K562 (cell line): ENCODE data around the gene TACR2. TPM values are rescaled to one million over a fixed set of nuclear protein-coding genes. Genes with fewer than 3 reads are reported as not detected.

Source experiments
- ATAC-seq: fragments of 200-7000 bp; cut with Tn5 transposase; 3 replicates; pipeline ENCODE4 v1.9.1; 2020; ENCODE audit warnings: moderate library complexity
- BruUV-seq: library from RNA; stranded (reverse); fragments of 400-500 nt; replicated peaks from 2 replicates; lab custom pipeline; 2021; lab: Mats Ljungman, UMichigan
- CTCF ChIA-PET: fragments of 300-600 bp; formaldehyde crosslinking; extraction: SDS; loops from one replicate; lab custom pipeline; 2021; ENCODE audit warnings: low intra/inter-chr PET ratio; lab: Yijun Ruan, JAX
- POLR2A ChIA-PET: fragments of 300-600, 350-650 bp; sonication (Branson Sonifier 250); formaldehyde crosslinking; extraction: SDS; loops from one replicate; lab custom pipeline; 2021; ENCODE audit warnings: antibody characterized with exemption, inconsistent platforms; lab: Yijun Ruan, JAX
- DNase-seq, 4 experiments: peaks; one replicate each; pipeline versions ENCODE4 v3.0.0 to v3.0.0-alpha.2; 2011 to 2018; ENCODE audit warnings: low spot score in 3 of 4, mixed read lengths in 3 of 4; ENCODE audit errors: extremely low read depth in 1 of 4
- FAIRE-seq: peaks from 2 replicates; lab custom pipeline; 2011; peaks lifted over from hg19 to GRCh38; lab: Jason Lieb, UNC
- H2AFZ ChIP-seq: 2 replicates; pipeline ENCODE4 v1.6.0; 2011; ENCODE audit warnings: low read depth, low read length, control low read depth, inconsistent platforms
- H3K27ac ChIP-seq: fragments of 200-600 bp; 3 replicates; pipeline ENCODE4 v1.8.0; 2011; ENCODE audit warnings: low read depth, mild to moderate bottlenecking, control low read depth, inconsistent platforms, low read length, moderate library complexity, mixed read lengths; ENCODE audit errors: extremely low read depth
- H3K27me3 ChIP-seq, 2 experiments: fragments of 300-600 bp in 1 of 2; 2 replicates in 1 of 2; 3 replicates in 1 of 2; pipeline versions ENCODE4 v1.6.0 to v1.8.0; 2011; ENCODE audit warnings: inconsistent platforms in 2 of 2, low read length in 2 of 2, mild to moderate bottlenecking in 1 of 2, mixed read lengths in 1 of 2, moderate library complexity in 1 of 2; ENCODE audit not compliant: control insufficient read depth in 2 of 2, insufficient read depth in 2 of 2
- H3K36me3 ChIP-seq: fragments of 300-600 bp; 3 replicates; pipeline ENCODE4 v1.8.0; 2011; ENCODE audit warnings: mild to moderate bottlenecking, low read length, inconsistent platforms; ENCODE audit not compliant: control insufficient read depth, insufficient read depth
- H3K4me1 ChIP-seq, 2 experiments: fragments of 200-600 bp in 1 of 2; replicated peaks in 1 of 2; 2 replicates in 1 of 2; 3 replicates in 1 of 2; pipeline versions ENCODE4 v1.5.1 to v1.8.0; 2011; ENCODE audit warnings: inconsistent platforms in 2 of 2, low read length in 2 of 2, mild to moderate bottlenecking in 1 of 2, mixed read lengths in 1 of 2, moderate library complexity in 1 of 2; ENCODE audit not compliant: control insufficient read depth in 2 of 2, insufficient read depth in 2 of 2
- H3K4me2 ChIP-seq: 2 replicates; pipeline ENCODE4 v1.6.1; 2011; ENCODE audit warnings: low read length, control low read depth, inconsistent platforms, mixed read lengths; ENCODE audit not compliant: insufficient read depth
- H3K4me3 ChIP-seq: fragments of 200-600 bp; sonication (generic), shearing (Covaris generic); 2 replicates; pipeline ENCODE4 v1.5.1; 2016; ENCODE audit warnings: control low read depth, inconsistent platforms
- H3K79me2 ChIP-seq: fragments of 200-600 bp; 3 replicates; pipeline ENCODE4 v1.8.0; 2011; ENCODE audit warnings: low read length, inconsistent platforms; ENCODE audit not compliant: control insufficient read depth, insufficient read depth
- H3K9ac ChIP-seq, 2 experiments: 2 replicates each; pipeline versions ENCODE4 v1.6.0 to v1.6.1; 2011; ENCODE audit warnings: low read depth in 2 of 2, low read length in 2 of 2, control low read depth in 1 of 2, inconsistent platforms in 1 of 2, mild to moderate bottlenecking in 1 of 2, mixed read lengths in 1 of 2; ENCODE audit not compliant: insufficient read depth in 1 of 2
- H3K9me1 ChIP-seq: one replicate; pipeline ENCODE4 v1.6.0; 2011; ENCODE audit warnings: inconsistent platforms, mild to moderate bottlenecking, low read length, moderate library complexity; ENCODE audit not compliant: control insufficient read depth, insufficient read depth
- H3K9me3 ChIP-seq: replicated peaks from 2 replicates; pipeline ENCODE4 v1.5.1; 2011; ENCODE audit warnings: low read depth, low read length, inconsistent platforms; ENCODE audit not compliant: control insufficient read depth, insufficient read depth
- H4K20me1 ChIP-seq: replicated peaks from 2 replicates; pipeline ENCODE4 v1.6.1; 2011; ENCODE audit warnings: low read length, inconsistent platforms, mixed read lengths; ENCODE audit not compliant: control insufficient read depth, insufficient read depth
- EP300 ChIP-seq: IDR thresholded peaks from 2 replicates; pipeline ENCODE4 v1.6.1; 2012; ENCODE audit warnings: low read length, improper control_type of control experiment
- GATAD2A ChIP-seq: fragments of 450-650 bp; IDR thresholded peaks from 2 replicates; pipeline ENCODE4 v1.6.1; 2017
- LCOR ChIP-seq: sonication (generic); formaldehyde crosslinking; IDR thresholded peaks from 2 replicates; pipeline ENCODE4 v1.8.0; 2022; ENCODE audit warnings: mild to moderate bottlenecking, missing genetic modification reagents
- MAZ ChIP-seq, 2 experiments: fragments of 450-650 bp in 1 of 2; sonication (generic) in 1 of 2; formaldehyde crosslinking; IDR thresholded peaks in 1 of 2; conservative IDR thresholded peaks in 1 of 2; 2 replicates each; pipeline versions ENCODE4 v1.4.0 to v1.5.0; 2020; ENCODE audit warnings: mild to moderate bottlenecking in 1 of 2, missing genetic modification reagents in 1 of 2
- POLR2AphosphoS2 ChIP-seq: IDR thresholded peaks from 2 replicates; pipeline ENCODE4 v1.6.1; 2012; ENCODE audit warnings: low read length, improper control_type of control experiment
- POLR3A ChIP-seq: IDR thresholded peaks from 2 replicates; pipeline ENCODE4 v1.6.1; 2011; ENCODE audit warnings: borderline replicate concordance, mild to moderate bottlenecking, moderate library complexity; ENCODE audit not compliant: insufficient read length, insufficient read depth; ENCODE audit errors: extremely low read depth
- PTTG1 ChIP-seq: fragments of 450-650 bp; IDR thresholded peaks from 2 replicates; pipeline ENCODE4 v1.6.1; 2016; ENCODE audit warnings: low read depth, mild to moderate bottlenecking, missing genetic modification characterization, missing compliant biosample characterization
- RUNX1 ChIP-seq: sonication (generic); IDR thresholded peaks from 2 replicates; pipeline ENCODE4 v1.6.1; 2016; ENCODE audit warnings: antibody characterized with exemption, low read depth
- SIN3A ChIP-seq, 2 experiments: fragments of 150-350 bp in 1 of 2; IDR thresholded peaks; 2 replicates each; pipeline ENCODE4 v1.6.1; 2011 to 2016; ENCODE audit warnings: borderline replicate concordance in 2 of 2, low read depth in 2 of 2, low read length in 2 of 2, mild to moderate bottlenecking in 2 of 2, moderate library complexity in 2 of 2; ENCODE audit not compliant: control insufficient read depth in 1 of 2
- SREBF2 ChIP-seq: sonication (generic); formaldehyde crosslinking; IDR thresholded peaks from 2 replicates; pipeline ENCODE4 v1.4.0; 2020; ENCODE audit warnings: mild to moderate bottlenecking, missing genetic modification reagents
- ZNF134 ChIP-seq: fragments of 250-450 bp; sonication (Bioruptor Pico); conservative IDR thresholded peaks from 2 replicates; pipeline ENCODE4 v1.4.0; 2020
- ZNF445 ChIP-seq: fragments of 250-450 bp; sonication (Bioruptor Pico); IDR thresholded peaks from 2 replicates; pipeline ENCODE4 v1.4.0; 2020; ENCODE audit warnings: low read depth, mild to moderate bottlenecking, moderate library complexity
- ZNF586 ChIP-seq: fragments of 450-650 bp; formaldehyde crosslinking; conservative IDR thresholded peaks from 2 replicates; pipeline ENCODE4 v1.4.0; 2020; ENCODE audit warnings: mild to moderate bottlenecking, moderate library complexity
- WGBS: fragments of 100-300 bp; shearing (Covaris generic); methylation state at CpG from one replicate; pipeline ENCODE4 v1.1.6; 2016; ENCODE audit warnings: low coverage, mixed read lengths; ENCODE audit not compliant: insufficient coverage; ENCODE audit errors: missing lambda C conversion rate; 5-methylcytosine and 5-hydroxymethylcytosine counted together
- in situ Hi-C: fragments of 300-500 bp; cut with MboI; formaldehyde crosslinking; loops from 4 replicates; pipeline ENCODE4 v1.15.0; 2018; ENCODE audit warnings: inconsistent platforms, mixed read lengths
- intact Hi-C: fragments of 100-400 bp; cut with micrococcal nuclease; formaldehyde crosslinking; loops from 2 replicates; pipeline ENCODE4 v1.14.2; 2022
- polyA plus RNA-seq, 8 experiments: library from polyadenylated mRNA; depleted of rRNA in 4 of 8; stranded (reverse) in 5 of 8; unstranded in 3 of 8; fragments of >200 nt; fragmentation: Nextera tagmentation in 2 of 8; fragmentation: Illumina TruSeq in 1 of 8; extraction: Ambion mirVana in 2 of 8; extraction: Trizol in 1 of 8; gene quantifications; 2 replicates each; pipeline versions ENCODE4 v1.2.1 to v1.2.3, GENCODE V29; 2011 to 2014; ENCODE audit warnings: inconsistent platforms in 1 of 8, missing spikeins in 1 of 8
- total RNA-seq, 7 experiments: library from RNA; depleted of rRNA in 6 of 7; stranded (reverse); fragments of >200 nt in 6 of 7; fragmentation: Illumina TruSeq in 2 of 7; extraction: Trizol in 2 of 7; gene quantifications; 2 replicates each; pipeline versions ENCODE4 v1.2.1 to v1.2.3, GENCODE V29; 2011 to 2021; ENCODE audit warnings: low replicate concordance in 1 of 7
- TF ChIP-seq, protein P1 (sequence below): fragments of 450-650 bp; formaldehyde crosslinking; IDR thresholded peaks from 2 replicates; pipeline ENCODE4 v1.4.0; 2020; ENCODE audit warnings: mild to moderate bottlenecking, moderate library complexity
- TF ChIP-seq, protein P2 (sequence below): fragments of 250-450 bp; sonication (Bioruptor Pico); IDR thresholded peaks from 2 replicates; pipeline ENCODE4 v1.8.0; 2022; ENCODE audit warnings: moderate library complexity, mild to moderate bottlenecking, inconsistent platforms
- TF ChIP-seq, protein P3 (sequence below): fragments of 250-450 bp; sonication (Bioruptor Pico); IDR thresholded peaks from 2 replicates; pipeline ENCODE4 v1.6.1; 2021; ENCODE audit warnings: mild to moderate bottlenecking
- TF ChIP-seq, protein P4 (sequence below): fragments of 450-650 bp; IDR thresholded peaks from 2 replicates; pipeline ENCODE4 v1.6.1; 2018; ENCODE audit warnings: mild to moderate bottlenecking, low read depth; ENCODE audit not compliant: partially characterized antibody

TACR2 gene
- total and polyA plus RNA-seq, 9 of the 15 experiments (the other 6 are each of a cell fraction or from before 2014, with no cell fraction given), result not detected

DNA sequence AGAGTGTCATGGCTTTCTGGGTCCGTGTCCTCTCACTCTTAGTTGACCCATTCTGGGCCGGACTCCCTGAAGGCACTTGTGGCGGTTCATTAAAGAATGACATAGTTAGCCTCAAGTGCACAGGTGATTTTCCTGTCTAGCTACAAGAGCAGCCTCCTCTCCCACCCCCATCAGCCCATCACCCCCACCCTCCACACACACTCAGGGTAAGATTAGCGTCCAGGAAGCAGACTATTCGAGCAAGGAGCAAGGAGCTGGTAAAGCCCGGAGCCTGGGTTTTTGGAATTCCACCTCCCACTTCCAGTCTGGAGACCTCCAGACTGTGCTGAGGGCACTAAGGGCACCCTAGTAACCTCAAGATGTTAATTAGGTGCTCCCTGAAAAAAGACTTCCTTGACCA lies 39.5 kb downstream of the TACR2 start:
- H3K9me3 ChIP-seq, result no peaks in the 10 kb centered on the region
- WGBS, result 86% methylated on average over 6 of the region's 6 CpGs
- POLR2A ChIA-PET, result no interaction called here
- CTCF ChIA-PET, result no interaction called here
- no peak overlapping the region for H3K4me3 ChIP-seq
- ATAC-seq, result no peak
- peaks cover 98% of the 10 kb centered on the region for H3K36me3 ChIP-seq
- TF ChIP-seq, protein P1, sequence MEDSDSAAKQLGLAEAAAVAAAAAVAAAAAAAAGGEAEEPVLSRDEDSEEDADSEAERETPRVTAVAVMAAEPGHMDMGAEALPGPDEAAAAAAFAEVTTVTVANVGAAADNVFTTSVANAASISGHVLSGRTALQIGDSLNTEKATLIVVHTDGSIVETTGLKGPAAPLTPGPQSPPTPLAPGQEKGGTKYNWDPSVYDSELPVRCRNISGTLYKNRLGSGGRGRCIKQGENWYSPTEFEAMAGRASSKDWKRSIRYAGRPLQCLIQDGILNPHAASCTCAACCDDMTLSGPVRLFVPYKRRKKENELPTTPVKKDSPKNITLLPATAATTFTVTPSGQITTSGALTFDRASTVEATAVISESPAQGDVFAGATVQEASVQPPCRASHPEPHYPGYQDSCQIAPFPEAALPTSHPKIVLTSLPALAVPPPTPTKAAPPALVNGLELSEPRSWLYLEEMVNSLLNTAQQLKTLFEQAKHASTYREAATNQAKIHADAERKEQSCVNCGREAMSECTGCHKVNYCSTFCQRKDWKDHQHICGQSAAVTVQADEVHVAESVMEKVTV, result no peak
- TF ChIP-seq ZNF445 (CRISPR knock-in tag) (no peak), ZNF586 (no peak), SIN3A (IDR thresholded peaks at IDR 0.05; ENCODE audit: borderline replicate concordance in 2 of 2, control insufficient read depth in 1 of 2, low read depth in 2 of 2, low read length in 2 of 2) (no peak), PTTG1 (no peak), LCOR (no peak), POLR3A (no peak), ZNF134 (CRISPR knock-in tag) (no peak), EP300 (no peak), MAZ (CRISPR knock-in tag; conservative IDR thresholded peaks at IDR 0.05 in 1 of 2, IDR thresholded peaks at IDR 0.05 in 1 of 2) (no peak), SREBF2 (CRISPR knock-in tag) (no peak), POLR2AphosphoS2 (no peak), GATAD2A (no peak), RUNX1 (no peak)
- TF ChIP-seq, protein P2, sequence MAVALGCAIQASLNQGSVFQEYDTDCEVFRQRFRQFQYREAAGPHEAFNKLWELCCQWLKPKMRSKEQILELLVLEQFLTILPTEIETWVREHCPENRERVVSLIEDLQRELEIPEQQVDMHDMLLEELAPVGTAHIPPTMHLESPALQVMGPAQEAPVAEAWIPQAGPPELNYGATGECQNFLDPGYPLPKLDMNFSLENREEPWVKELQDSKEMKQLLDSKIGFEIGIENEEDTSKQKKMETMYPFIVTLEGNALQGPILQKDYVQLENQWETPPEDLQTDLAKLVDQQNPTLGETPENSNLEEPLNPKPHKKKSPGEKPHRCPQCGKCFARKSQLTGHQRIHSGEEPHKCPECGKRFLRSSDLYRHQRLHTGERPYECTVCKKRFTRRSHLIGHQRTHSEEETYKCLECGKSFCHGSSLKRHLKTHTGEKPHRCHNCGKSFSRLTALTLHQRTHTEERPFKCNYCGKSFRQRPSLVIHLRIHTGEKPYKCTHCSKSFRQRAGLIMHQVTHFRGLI (CRISPR knock-in tag), result no peak
- TF ChIP-seq, protein P3, sequence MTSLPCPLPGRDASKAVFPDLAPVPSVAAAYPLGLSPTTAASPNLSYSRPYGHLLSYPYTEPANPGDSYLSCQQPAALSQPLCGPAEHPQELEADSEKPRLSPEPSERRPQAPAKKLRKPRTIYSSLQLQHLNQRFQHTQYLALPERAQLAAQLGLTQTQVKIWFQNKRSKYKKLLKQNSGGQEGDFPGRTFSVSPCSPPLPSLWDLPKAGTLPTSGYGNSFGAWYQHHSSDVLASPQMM (CRISPR knock-in tag), result no peak
- TF ChIP-seq, protein P4, sequence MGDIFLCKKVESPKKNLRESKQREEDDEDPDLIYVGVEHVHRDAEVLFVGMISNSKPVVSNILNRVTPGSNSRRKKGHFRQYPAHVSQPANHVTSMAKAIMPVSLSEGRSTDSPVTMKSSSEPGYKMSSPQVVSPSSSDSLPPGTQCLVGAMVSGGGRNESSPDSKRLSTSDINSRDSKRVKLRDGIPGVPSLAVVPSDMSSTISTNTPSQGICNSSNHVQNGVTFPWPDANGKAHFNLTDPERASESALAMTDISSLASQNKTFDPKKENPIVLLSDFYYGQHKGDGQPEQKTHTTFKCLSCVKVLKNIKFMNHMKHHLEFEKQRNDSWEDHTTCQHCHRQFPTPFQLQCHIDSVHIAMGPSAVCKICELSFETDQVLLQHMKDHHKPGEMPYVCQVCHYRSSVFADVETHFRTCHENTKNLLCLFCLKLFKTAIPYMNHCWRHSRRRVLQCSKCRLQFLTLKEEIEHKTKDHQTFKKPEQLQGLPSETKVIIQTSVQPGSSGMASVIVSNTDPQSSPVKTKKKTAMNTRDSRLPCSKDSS, result no peak
- no TSS peak for BruUV-seq
- intact Hi-C loops (no loop called here), in situ Hi-C loops (no loop called here)
- FAIRE-seq, result no peak
- DNase-seq, result no peak
- H3K79me2 ChIP-seq, result peaks cover 20% of the 10 kb centered on the region
- no peak overlapping the region for H2AFZ ChIP-seq
- H3K9me1 ChIP-seq, result no peaks in the 10 kb centered on the region
- peaks cover 5% of the 10 kb centered on the region; the same call in 1 of the 2 replicates for H4K20me1 ChIP-seq
- H3K27me3 ChIP-seq, result no peaks in the 10 kb centered on the region
- H3K27ac ChIP-seq, result no peak overlapping the region
- peaks cover 0 to 4% of the 10 kb centered on the region in 2 experiments; a peak in 1 of 5 replicates for H3K4me1 ChIP-seq
- no peak overlapping the region for H3K9ac ChIP-seq
- H3K4me2 ChIP-seq, result no peak overlapping the region
